Epidermal melanocyte (primary cell): Measurements from ENCODE around the gene BCAT1.
"Not testable (repeated sequence)": the region's sequence is repeated elsewhere in the genome, so short reads cannot be mapped to it uniquely, and the experiment has no call there.

Source experiments
- DNase-seq: peaks from one replicate; pipeline ENCODE4 v3.0.0; 2011; ENCODE audit warnings: low spot score; ENCODE audit not compliant: insufficient read length

Gene BCAT1

GRCh38 chr12:24960222-24960855 lies 11.4 kb upstream of the BCAT1 start:
- no peak for DNase-seq

GRCh38 chr12:24956351-24956750 lies 7.5 kb upstream of the BCAT1 start:
- DNase-seq = not testable (repeated sequence)

- DNase-seq = no peak
These were observed 7.0 kb upstream of the BCAT1 start for GRCh38 chr12:24955853-24956252.

GRCh38 chr12:24955389-24955788 lies 6.5 kb upstream of the BCAT1 start:
- no peak for DNase-seq

GRCh38 chr12:24954261-24954660 lies 5.4 kb upstream of the BCAT1 start:
- DNase-seq = no peak

- no peak for DNase-seq
These were observed 3.5 kb upstream of the BCAT1 start for GRCh38 chr12:24952389-24952788.

- DNase-seq = no peak
These were observed 1.4 kb upstream of the BCAT1 start for GRCh38 chr12:24950231-24950834.

GRCh38 chr12:24948420-24948756 lies 513 bp downstream of the BCAT1 start:
- no peak for DNase-seq

- no peak for DNase-seq
These were observed 1.1 kb downstream of the BCAT1 start for GRCh38 chr12:24947541-24948419.

- DNase-seq = no peak
These were observed 3.1 kb downstream of the BCAT1 start for GRCh38 chr12:24945845-24946244.

- no peak for DNase-seq
These were observed 3.9 kb downstream of the BCAT1 start for GRCh38 chr12:24945039-24945438.

- DNase-seq = no peak
These were observed 4.3 kb downstream of the BCAT1 start for GRCh38 chr12:24944601-24944975.

GRCh38 chr12:24943947-24944600 lies 4.8 kb downstream of the BCAT1 start:
- no peak for DNase-seq

GRCh38 chr12:24940157-24940556 lies 8.7 kb downstream of the BCAT1 start:
- DNase-seq = no peak

GRCh38 chr12:24939551-24939950 lies 9.3 kb downstream of the BCAT1 start:
- DNase-seq = not testable (repeated sequence)

- DNase-seq = no peak
These were observed 10.6 kb downstream of the BCAT1 start for GRCh38 chr12:24938341-24938740.

- DNase-seq = no peak
These were observed 11.2 kb downstream of the BCAT1 start for GRCh38 chr12:24937553-24938244.

- DNase-seq = no peak
These were observed 15.1 kb downstream of the BCAT1 start for GRCh38 chr12:24933694-24934407.

GRCh38 chr12:24931666-24932405 lies 17.1 kb downstream of the BCAT1 start:
- DNase-seq = no peak

GRCh38 chr12:24929953-24930352 lies 18.9 kb downstream of the BCAT1 start:
- no peak for DNase-seq
